PC-9 (cell line): ENCODE measurements around the gene IQGAP3.

ENCODE experiments used
- CTCF ChIP-seq: fragments of 200-600 bp; sonication (generic); conservative IDR thresholded peaks from 2 replicates; pipeline ENCODE4 v1.6.1; 2017; ENCODE audit warnings: mixed run types, antibody characterized with exemption, mild to moderate bottlenecking, moderate library complexity
- EZH2 ChIP-seq: fragments of 200-600 bp; sonication (generic); IDR thresholded peaks from 2 replicates; pipeline ENCODE4 v1.8.0; 2017; ENCODE audit warnings: antibody characterized with exemption, low read depth

GRCh38 chr1:156485984-156486383 is 86.4 kb downstream of the IQGAP3 start:
- no peak for TF ChIP-seq CTCF
- no peak for TF ChIP-seq EZH2
